GM06990 (cell line): Measurements from ENCODE around the gene COL5A1.

ENCODE experiments used
- DNase-seq: peaks from one replicate; pipeline ENCODE4 v3.0.0-alpha.2; 2011; ENCODE audit not compliant: insufficient read length; ENCODE audit errors: extremely low read depth
- H3K27me3 ChIP-seq: replicated peaks from 2 replicates; pipeline ENCODE4 v1.6.0; 2011; ENCODE audit warnings: low read length; ENCODE audit not compliant: control insufficient read depth, insufficient read depth
- H3K36me3 ChIP-seq: 2 replicates; pipeline ENCODE4 v1.5.1; 2011; ENCODE audit warnings: low read length; ENCODE audit not compliant: control insufficient read depth, insufficient read depth
- H3K4me3 ChIP-seq: replicated peaks from 2 replicates; pipeline ENCODE4 v1.5.1; 2011; ENCODE audit warnings: low read depth, mild to moderate bottlenecking, control low read depth, low read length
- CTCF ChIP-seq: IDR thresholded peaks from 2 replicates; pipeline ENCODE4 v1.5.1; 2011; ENCODE audit warnings: low read length, control low read depth, mild to moderate bottlenecking, inconsistent platforms; ENCODE audit not compliant: insufficient read depth, poor library complexity, severe bottlenecking

The COL5A1 gene

GRCh38 chr9:134882204-134882785, 240.7 kb downstream of the COL5A1 start:
- no peak overlapping the region for H3K4me3 ChIP-seq
- DNase-seq = no peak
- no peaks in the 10 kb centered on the region for H3K27me3 ChIP-seq
- no peak for TF ChIP-seq CTCF
- H3K36me3 ChIP-seq = no peaks in the 10 kb centered on the region

GRCh38 chr9:134883040-134883782, 241.6 kb downstream of the COL5A1 start:
- H3K27me3 ChIP-seq = no peaks in the 10 kb centered on the region
- TF ChIP-seq CTCF = no peak

GRCh38 chr9:134884492-134884891, 242.9 kb downstream of the COL5A1 start:
- Histone ChIP-seq H3K36me3 (no peaks in the 10 kb centered on the region), H3K4me3 (no peak overlapping the region), H3K27me3 (no peaks in the 10 kb centered on the region)
- DNase-seq = no peak
- TF ChIP-seq CTCF = no peak

More at GRCh38 chr9:134883040-134883782, 241.6 kb downstream of the COL5A1 start:
- Histone ChIP-seq H3K36me3 (no peaks in the 10 kb centered on the region), H3K4me3 (no peak overlapping the region)
- no peak for DNase-seq

GRCh38 chr9:134885001-134885678, 243.5 kb downstream of the COL5A1 start:
- TF ChIP-seq CTCF = no peak
- no peaks in the 10 kb centered on the region for H3K27me3 ChIP-seq
- H3K4me3 ChIP-seq = no peak overlapping the region
- DNase-seq = no peak
- no peaks in the 10 kb centered on the region for H3K36me3 ChIP-seq

- no peak for DNase-seq
- H3K27me3 ChIP-seq = no peaks in the 10 kb centered on the region
- TF ChIP-seq CTCF = no peak
- H3K36me3 ChIP-seq = no peaks in the 10 kb centered on the region
- H3K4me3 ChIP-seq = no peak overlapping the region
Measured at GRCh38 chr9:134885679-134886412, 244.2 kb downstream of the COL5A1 start.
